Activated naive CD8-positive, alpha-beta T cell treated with anti-CD3 and anti-CD28 coated beads, Interleukin-2, amount 50 U/mL, for 16 hours (primary cell): ENCODE data around the gene MAP3K21.
A peak's percentile ranks its signal among the peaks of the same experiment; 100 is the strongest.

Source experiments
- DNase-seq: peaks from one replicate; pipeline ENCODE4 v3.0.0-alpha.2; 2020; ENCODE audit warnings: low read depth, low spot score

The MAP3K21 gene

DNA sequence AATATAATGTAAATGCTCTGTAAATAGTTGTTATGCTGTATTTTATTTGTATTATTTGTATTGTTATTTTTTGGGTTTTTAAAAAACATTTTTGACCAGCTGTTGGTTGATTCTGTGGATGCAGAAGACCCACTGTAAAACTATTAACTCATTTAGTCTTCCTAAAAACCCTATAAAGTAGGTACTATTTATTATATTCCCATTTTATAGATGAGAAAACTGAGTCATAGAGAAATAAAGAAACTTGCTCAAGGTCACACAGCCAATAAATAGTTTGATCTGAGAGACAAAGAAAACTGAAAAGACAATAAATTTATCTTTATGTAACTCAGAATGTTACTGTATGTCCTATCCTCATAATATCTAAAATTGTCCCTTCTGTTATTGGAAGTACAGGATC, 1.2 kb upstream of the MAP3K21 start:
- DNase-seq: no peak

DNA sequence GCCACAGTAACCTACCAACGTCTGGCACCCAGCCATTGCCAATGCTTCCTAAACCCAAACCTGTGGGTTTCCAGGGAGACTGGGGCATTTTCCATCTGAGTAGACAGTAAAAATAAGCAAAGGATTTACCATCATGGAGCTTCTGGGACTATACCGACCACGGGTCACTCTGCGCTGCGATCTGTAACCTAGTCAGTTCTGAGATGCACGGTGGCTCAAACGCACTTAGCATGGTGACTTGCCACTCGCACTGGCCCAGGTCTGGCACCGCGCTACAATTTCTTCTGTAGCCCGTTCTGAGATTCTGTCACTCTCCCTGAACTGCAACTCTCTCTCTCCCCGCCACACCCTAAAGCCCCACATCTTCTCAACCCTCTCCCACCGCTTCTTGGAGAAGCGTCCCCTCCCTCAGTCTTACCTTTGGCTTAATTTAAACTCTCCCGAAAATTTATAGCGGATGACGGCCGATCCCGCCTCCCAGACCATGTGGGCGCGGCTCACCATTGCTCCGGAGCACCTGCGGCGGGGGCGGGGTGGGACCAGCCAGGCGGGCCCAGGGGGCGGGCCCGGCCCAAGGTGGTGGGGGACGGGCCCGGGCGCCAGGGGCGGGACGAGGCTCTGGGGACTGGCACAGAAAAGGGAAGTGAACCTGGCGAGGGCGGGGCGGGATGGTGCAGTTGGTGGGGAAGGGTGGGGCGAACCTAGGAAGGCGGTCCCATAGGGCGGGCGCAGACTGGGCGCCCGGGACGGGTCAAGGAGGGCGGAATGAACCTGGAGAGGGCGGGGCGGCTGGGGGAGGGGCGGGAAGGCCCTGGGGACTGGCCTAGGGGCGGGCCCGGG, 493 bp upstream of the MAP3K21 start:
- DNase-seq: peak; percentile 63

DNA sequence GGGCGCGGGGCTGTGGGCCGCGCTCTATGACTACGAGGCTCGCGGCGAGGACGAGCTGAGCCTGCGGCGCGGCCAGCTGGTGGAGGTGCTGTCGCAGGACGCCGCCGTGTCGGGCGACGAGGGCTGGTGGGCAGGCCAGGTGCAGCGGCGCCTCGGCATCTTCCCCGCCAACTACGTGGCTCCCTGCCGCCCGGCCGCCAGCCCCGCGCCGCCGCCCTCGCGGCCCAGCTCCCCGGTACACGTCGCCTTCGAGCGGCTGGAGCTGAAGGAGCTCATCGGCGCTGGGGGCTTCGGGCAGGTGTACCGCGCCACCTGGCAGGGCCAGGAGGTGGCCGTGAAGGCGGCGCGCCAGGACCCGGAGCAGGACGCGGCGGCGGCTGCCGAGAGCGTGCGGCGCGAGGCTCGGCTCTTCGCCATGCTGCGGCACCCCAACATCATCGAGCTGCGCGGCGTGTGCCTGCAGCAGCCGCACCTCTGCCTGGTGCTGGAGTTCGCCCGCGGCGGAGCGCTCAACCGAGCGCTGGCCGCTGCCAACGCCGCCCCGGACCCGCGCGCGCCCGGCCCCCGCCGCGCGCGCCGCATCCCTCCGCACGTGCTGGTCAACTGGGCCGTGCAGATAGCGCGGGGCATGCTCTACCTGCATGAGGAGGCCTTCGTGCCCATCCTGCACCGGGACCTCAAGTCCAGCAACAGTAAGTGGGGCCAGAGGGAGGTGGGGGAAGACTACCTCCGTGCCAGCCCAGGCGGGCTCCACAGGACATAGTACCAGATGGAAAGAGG, 808 bp downstream of the MAP3K21 start:
- no peak for DNase-seq

- no peak for DNase-seq
These were observed 4.4 kb downstream of the MAP3K21 start for GRCh38 chr1:233331676-233332519.

DNA sequence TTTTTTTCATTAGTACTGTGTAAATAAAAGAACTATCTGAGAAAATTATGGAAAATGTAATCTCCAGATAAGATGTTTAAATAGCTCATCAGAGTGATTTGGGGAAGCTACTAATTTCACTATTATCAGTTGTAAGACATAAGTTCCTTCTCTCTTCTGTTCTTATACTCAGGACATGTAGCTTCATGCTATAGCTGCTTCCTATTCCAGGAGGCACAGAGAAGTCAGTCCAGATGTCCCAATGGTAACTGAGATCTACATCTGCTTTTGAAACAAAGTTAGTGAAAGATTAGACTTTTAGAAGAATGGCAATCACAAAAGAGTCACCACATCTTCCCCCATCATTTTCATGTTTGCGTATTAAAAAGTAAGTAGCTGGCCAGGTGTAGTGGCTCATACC, 5.6 kb downstream of the MAP3K21 start:
- DNase-seq: no peak

GRCh38 chr1:233334092-233334491, 6.6 kb downstream of the MAP3K21 start:
- no peak for DNase-seq

DNA sequence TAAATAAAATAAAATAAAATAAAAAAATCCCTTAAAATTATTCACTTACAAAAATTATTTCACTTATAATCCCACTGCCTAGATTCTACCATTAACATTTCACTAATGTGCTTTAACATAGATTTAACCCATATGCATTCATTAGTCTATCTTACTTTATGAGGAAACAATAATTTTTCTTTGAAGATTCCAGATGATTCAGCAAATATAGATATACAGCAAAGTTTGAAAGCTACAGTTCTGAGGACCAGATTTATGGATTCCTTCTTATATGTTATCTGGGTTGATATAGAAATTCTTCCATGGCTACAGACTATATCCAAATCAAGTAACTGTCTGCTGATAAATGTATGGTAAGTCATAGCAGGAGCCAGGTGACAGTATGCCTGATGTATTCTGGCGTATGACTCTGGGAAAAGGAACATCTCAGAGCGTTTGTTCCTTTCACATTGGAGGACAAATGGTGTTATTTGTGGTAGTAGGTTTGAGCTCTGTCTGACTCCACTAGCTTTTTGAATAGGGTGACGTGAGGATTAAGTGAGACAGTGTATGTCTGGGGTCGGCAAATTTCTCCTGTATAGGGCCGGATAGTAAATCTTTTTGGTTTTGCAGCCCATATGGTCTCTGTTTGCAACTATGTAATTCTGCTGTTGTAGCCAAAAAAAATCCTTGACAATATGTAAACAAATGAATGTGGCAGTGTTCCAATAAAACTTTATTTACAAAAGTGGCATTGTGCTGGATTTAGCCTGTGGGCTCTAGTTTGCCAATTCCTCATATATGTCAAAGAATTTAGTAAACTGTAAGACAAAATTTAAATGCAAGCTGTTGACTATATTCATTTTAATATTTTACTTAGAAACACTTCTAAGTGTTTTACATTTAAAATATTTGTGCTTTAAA, 9.3 kb downstream of the MAP3K21 start:
- no peak for DNase-seq

- DNase-seq: no peak
These were observed 10.0 kb downstream of the MAP3K21 start for GRCh38 chr1:233337505-233337904.

DNA sequence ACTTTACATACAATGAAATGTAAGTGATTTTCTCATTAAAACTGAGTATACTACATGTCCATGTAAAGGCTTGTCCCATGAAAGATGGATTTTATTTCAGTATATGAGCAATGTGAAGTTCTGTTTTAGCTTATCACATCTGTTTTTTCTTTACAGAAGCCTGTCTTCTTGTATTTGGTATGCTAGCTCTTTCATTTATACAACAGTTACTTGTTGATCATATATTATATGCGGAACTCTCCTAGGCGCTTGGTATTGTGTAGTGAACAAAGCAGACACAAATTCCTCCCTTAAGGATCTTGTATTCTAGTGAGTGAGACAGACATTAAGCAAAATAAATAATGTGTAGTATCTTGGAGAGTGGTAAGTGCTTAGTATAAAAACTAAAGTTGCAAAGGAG, 10.6 kb downstream of the MAP3K21 start:
- DNase-seq: no peak

DNA sequence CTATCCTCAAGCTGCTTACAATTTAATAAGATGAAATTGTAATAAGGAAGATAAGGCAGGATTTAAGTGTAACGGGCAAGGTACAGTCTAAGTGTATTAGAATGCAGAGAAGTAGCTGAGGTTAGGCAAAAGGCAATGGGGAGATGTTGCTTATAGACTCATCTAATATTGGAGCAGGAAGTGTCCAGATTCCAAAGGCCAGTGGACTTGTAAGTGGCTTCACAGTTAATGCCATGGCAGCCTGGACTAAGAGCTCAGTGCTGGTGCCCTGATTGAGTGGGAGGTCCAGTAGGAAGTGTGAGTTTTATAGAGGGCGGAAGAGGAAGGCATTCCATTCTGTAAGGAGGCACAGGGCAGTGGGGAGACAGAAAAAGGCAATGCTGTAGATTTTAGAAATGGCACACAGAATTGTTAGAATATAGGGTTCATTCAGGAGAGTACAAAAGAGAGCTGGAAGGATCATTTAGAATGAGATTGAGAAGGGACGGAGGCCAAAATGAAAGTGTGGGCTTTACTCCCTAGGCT, 12.6 kb downstream of the MAP3K21 start:
- DNase-seq: no peak

DNA sequence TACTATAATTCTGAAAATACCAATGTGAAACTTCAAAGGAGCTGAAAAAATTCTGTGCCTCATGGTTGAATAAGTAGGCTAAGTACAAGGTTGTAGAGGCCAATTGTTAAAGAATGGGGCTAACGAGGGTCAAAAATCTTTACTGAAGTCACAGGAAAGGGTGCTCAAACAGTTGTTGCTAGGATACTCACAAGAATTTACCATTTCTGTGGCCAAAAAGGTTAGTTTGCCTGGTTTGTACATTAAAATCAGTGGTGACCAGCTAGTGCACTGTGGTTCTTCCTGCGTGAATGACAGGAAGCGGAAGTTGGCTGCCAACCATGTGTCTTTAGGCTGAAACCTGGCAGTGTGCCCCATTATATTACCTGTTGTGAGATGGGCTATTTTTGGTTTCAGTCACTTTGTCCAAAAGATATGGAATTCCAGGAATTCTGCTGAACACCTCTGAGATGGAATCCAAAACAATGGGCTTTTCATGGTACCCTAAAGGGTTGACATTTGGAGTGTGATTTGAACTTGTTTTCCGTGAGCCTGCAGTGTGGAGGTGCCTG, 13.5 kb downstream of the MAP3K21 start:
- DNase-seq: no peak

DNA sequence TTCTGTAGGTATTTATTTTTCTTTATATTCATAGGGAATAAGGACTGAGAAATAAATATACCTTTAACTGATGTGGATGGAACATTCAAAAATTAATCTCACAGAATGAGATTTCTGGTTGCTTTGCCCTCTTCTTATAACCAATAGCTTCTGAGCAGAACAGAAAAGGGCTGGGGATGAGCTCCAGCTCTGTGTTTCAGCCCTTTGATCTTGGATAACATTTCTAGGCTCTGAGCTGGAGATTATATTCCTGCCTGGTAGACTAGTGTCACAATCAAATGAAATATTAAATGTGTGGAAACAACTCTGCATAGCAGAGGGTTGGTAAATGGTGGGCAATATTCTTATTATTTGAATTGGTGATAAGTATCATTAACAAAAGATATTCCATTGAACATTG, 14.6 kb downstream of the MAP3K21 start:
- DNase-seq: no peak

DNA sequence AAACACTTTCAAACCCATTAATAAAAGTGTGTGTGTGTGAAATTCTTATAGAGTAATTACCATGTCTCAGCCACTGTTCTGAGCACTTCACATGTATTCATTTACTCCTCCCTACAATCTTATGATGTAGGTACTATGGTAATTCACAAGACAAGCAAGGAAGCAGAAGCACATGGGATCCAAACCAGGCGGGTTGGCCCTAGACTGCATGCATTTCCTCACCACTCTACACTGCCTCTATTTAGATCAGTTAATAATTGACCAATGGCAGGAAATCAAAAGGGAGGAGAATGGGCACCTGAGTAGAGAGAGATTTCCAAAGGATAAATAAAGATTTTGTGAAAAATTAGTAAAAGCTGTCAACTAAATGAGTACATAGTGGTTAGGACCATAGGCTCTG, 15.7 kb downstream of the MAP3K21 start:
- DNase-seq: no peak

GRCh38 chr1:233347338-233347737, 19.8 kb downstream of the MAP3K21 start:
- no peak for DNase-seq

DNA sequence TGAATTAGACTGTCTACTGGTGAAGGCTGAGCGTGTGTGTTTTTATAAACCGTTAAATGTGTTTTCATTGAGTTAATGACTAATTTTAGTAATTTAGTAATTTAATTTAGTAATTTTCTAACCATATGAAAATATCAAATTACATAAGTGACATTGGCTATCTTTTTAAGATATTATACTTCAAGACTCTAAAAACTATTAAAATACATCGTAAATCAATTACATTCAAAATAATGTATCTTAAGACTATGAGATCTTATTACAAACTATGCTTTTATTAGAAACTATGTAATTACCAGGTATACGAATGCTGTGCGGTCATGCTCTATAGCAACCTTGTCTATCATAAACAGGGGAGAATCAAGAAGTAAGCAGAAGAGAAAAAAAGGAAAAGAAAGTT, 21.6 kb downstream of the MAP3K21 start:
- DNase-seq: no peak

DNA sequence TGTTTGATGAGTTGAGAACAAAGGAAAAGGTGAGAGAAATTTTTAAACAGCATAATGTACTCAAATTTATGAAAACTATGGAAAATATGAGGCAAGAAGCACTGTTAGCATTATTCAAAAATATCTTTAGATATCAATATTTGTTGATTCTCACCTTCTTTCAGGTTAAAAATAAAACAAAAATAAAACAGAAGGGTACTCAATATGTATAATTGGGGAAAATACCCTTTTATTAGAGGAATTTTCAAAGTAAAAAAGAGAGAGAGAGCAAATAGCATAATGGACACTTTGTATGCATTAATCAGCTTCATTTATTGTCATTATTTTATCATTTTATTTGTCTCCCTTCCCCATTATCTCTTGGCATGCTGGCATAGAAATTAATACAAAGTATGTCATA, 27.5 kb downstream of the MAP3K21 start:
- no peak for DNase-seq

DNA sequence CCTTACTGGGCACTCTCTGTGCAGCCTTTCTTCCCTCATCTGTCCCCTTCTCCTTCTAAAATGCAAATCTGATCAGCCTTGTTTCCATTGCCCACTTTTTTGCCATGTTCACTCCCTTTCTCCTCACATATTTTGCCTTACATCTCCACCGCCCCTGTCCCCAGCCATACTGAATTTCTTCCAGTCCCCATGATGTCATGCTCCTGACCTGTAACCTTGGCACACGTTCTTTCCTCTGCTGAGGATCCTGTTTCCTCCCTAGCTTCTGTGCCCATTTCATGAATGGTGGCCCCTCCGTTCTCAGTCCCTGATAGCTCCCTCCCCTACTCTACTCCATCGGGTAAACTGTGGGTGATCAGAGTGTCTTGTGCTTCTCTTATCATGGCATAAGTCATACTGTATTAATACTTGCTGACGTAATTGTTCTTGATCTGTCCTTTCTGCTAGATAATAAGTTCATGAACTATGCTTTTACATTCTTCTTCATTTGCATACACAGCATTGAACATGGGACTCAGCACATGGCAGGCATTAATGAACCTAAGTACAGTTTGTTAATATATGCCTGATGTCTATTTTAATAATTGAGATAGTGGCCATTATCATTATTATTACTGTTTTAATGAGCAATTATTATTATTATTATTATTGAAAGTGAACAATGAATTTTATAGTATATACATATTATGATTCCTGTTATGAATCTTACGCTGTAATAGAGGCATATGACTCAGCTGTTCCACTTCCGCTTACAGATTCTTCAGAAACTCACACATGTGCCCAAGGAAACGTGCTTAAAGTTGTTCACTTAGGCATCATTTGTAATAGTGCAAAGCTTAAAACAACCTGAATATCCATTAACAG, 28.5 kb downstream of the MAP3K21 start:
- no peak for DNase-seq

DNA sequence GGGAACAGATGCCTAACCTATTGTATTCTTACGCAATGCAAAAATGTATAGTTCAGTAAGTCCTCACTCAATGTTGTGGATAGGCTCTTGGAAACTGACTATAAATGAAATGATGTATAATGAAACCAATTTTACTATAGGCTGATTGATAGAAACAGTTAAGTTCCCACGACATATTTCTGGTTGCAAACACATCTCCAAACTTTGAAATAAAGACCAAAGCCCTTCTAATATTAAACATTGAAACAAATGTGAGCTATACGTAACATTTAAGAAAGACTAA, 29.1 kb downstream of the MAP3K21 start:
- DNase-seq: no peak

DNA sequence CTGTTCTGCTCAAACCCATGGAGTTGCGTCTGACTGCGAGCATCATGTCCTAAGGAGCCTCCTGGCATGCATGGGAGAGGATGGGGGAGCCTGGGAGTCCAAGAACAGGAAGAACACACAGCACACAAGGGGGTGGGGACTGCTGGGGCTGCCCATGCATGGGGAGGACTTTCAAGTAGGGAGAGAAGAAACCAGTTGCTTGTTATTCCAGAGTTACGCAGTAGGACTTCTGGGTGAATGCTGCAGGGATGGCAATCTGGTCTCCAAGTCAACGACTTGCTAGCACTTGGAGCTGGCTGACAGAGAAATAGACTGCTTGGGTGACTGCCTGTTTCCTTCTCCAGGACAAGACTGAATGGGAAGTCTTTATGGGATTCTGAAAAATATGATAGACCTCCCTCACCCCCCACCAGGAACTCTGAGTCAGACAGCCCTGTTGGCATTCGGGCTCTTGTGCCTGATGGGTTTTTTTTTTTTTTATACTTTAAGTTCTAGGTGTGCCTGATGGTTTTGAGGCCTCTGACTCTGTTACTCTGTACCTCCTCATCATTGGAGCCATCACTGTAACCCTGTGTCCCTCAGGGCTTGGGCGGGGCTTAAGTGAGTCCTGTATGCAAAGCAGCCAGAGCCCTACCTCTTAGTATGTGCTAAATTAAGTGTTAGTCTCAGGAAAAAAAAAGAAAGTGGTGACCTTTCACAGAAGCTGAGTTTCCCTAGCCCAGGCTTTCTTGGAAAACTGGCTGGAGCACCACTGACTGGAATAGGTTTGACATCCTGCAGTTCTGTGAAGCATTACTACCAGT, 30.3 kb downstream of the MAP3K21 start:
- DNase-seq: no peak
